ENCODE measurements around the gene TRIM28.

The TRIM28 gene

DNA sequence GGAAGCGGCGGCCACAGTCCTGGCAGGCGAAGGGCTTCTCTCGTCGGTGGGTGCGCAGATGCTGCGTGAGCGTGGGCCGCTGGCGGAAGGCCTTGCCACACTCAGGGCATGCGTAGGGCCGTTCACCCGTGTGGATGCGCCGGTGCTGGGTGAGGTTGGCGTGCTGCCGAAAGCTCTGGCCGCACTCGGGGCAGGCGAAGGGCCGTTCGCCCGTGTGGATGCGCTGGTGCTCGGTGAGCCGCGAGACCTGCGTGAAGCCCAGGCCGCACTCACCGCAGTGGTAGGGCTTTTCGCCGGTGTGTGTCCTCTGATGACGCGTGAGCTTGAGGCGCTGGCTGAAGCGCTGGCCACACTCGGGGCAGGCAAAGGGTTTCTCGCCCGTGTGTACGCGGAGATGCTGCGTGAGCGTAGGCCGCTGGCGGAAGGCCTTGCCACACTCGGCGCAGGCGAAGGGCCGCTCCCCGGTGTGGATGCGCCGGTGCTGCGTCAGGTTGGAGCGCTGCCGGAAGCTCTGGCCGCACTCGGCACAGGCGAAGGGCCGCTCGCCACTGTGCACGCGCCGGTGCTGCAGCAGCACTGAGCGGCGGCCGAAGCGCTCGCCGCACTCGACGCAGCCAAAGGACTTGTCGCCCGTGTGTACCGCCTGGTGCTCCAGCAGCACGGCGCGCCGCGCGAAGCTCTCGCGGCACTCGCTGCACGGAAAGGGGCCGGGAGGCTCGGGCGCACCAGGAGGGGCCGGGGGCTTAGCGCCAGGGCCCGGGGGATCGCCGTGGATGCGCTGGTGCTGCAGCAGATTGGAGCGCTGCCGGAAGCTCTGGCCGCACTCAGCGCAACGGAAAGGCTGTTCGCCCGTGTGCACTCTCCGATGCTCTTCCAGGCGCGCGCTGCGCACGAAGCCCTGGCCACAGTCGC, 18.5 kb downstream of the TRIM28 start:
- TF ChIP-seq SIN3A (IDR thresholded peaks at IDR 0.05; ENCODE audit: borderline replicate concordance, insufficient read depth, low read length) (no peak), REST (IDR thresholded peaks at IDR 0.05; ENCODE audit: insufficient read depth in 1 of 2, low read depth in 2 of 2, low read length in 2 of 2) (no peak), POLR2AphosphoS5 (IDR thresholded peaks at IDR 0.05; ENCODE audit: low read depth, low read length) (no peak), TAF1 (IDR thresholded peaks at IDR 0.05; ENCODE audit: borderline replicate concordance, insufficient read depth, low read length) (no peak), FOXP2 (optimal IDR thresholded peaks at IDR 0.05; ENCODE audit: borderline replicate concordance, extremely low read depth, extremely low read length, insufficient read depth) (no peak)

- TF ChIP-seq TAF1 (IDR thresholded peaks at IDR 0.05; ENCODE audit: borderline replicate concordance, insufficient read depth, low read length): no peak
- TF ChIP-seq POLR2AphosphoS5 (IDR thresholded peaks at IDR 0.05; ENCODE audit: low read depth, low read length): no peak
- TF ChIP-seq FOXP2 (optimal IDR thresholded peaks at IDR 0.05; ENCODE audit: borderline replicate concordance, extremely low read depth, extremely low read length, insufficient read depth): no peak
- no peak for TF ChIP-seq REST (IDR thresholded peaks at IDR 0.05; ENCODE audit: insufficient read depth in 1 of 2, low read depth in 2 of 2, low read length in 2 of 2)
- TF ChIP-seq SIN3A (IDR thresholded peaks at IDR 0.05; ENCODE audit: borderline replicate concordance, insufficient read depth, low read length): no peak
These were observed 19.2 kb downstream of the TRIM28 start for GRCh38 chr19:58563034-58563573.

DNA sequence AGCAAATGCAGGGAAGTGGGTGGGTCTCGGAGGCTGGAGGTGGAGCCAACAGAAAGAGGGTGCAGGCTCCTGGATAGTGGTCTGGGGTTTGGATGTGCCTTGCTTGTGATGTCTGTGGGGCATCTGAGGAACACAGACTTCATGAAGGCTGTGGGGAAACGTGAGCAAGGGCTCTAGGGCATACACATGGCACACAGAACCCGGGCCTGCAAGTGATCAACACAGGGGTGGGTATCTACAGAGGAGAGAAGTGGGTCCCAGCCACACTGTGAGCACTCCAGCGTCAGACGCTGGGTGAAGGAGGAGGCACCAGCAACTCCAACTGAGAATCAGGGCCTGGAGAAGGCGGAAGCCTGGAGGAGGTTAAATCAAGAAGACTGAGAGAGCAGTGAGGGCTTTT, 20.0 kb downstream of the TRIM28 start:
- no peak for TF ChIP-seq TAF1 (IDR thresholded peaks at IDR 0.05; ENCODE audit: borderline replicate concordance, insufficient read depth, low read length)
- TF ChIP-seq REST (IDR thresholded peaks at IDR 0.05; ENCODE audit: insufficient read depth in 1 of 2, low read depth in 2 of 2, low read length in 2 of 2): no peak
- no peak for TF ChIP-seq POLR2AphosphoS5 (IDR thresholded peaks at IDR 0.05; ENCODE audit: low read depth, low read length)
- TF ChIP-seq FOXP2 (optimal IDR thresholded peaks at IDR 0.05; ENCODE audit: borderline replicate concordance, extremely low read depth, extremely low read length, insufficient read depth): no peak
- TF ChIP-seq SIN3A (IDR thresholded peaks at IDR 0.05; ENCODE audit: borderline replicate concordance, insufficient read depth, low read length): no peak

GRCh38 chr19:58566989-58567388, 23.1 kb downstream of the TRIM28 start:
- TF ChIP-seq POLR2AphosphoS5 (IDR thresholded peaks at IDR 0.05; ENCODE audit: low read depth, low read length) (no peak), FOXP2 (optimal IDR thresholded peaks at IDR 0.05; ENCODE audit: borderline replicate concordance, extremely low read depth, extremely low read length, insufficient read depth) (no peak), TAF1 (IDR thresholded peaks at IDR 0.05; ENCODE audit: borderline replicate concordance, insufficient read depth, low read length) (no peak), REST (IDR thresholded peaks at IDR 0.05; ENCODE audit: insufficient read depth in 1 of 2, low read depth in 2 of 2, low read length in 2 of 2) (no peak), SIN3A (IDR thresholded peaks at IDR 0.05; ENCODE audit: borderline replicate concordance, insufficient read depth, low read length) (no peak)

All from PFSK-1 (cell line).